GM12892 (cell line): ENCODE results near the gene COL19A1.

ENCODE experiments used
- POLR2A ChIP-seq: IDR thresholded peaks from 2 replicates; pipeline ENCODE4 v1.6.1; 2011; ENCODE audit warnings: low read depth, low read length, control low read depth
- POLR2AphosphoS5 ChIP-seq: IDR thresholded peaks from 2 replicates; pipeline ENCODE4 v1.6.1; 2011; ENCODE audit warnings: low read depth, low read length, control low read depth
- TAF1 ChIP-seq: IDR thresholded peaks from 2 replicates; pipeline ENCODE4 v1.6.1; 2011; ENCODE audit warnings: low read depth, mild to moderate bottlenecking, control low read depth, low read length, borderline replicate concordance

- no peak for TF ChIP-seq POLR2A
- no peak for TF ChIP-seq TAF1
- no peak for TF ChIP-seq POLR2AphosphoS5
These were observed 88.4 kb downstream of the COL19A1 start for GRCh38 chr6:69954733-69955132.
